HG03066 (cell line): ENCODE results near the gene SIAE.

Experiments
- ATAC-seq: cut with Tn5 transposase; IDR thresholded peaks from one replicate; pipeline ENCODE4 v1.9.1; 2021; ENCODE audit warnings: low read depth; ENCODE audit not compliant: unreplicated experiment

SIAE gene

DNA sequence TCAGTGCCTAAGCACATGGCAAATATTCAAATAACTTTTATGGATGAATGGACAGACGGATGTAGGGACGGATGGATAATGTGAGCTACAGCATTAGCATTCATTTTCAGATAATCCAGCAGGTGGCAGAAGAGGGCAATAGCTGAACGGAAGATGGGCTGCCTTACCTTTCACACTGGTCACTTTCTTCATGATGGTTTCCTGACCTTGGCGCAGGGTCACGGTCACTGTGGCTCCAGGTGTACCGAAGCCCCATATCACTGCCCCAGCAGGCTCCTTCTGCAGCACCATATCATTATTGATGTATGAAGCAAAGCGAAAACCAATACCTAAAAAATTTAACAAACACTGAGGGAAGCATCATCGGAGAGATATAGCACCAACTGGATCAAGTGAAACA lies 4.3 kb downstream of the SIAE start:
- peak; percentile 44 for ATAC-seq

DNA sequence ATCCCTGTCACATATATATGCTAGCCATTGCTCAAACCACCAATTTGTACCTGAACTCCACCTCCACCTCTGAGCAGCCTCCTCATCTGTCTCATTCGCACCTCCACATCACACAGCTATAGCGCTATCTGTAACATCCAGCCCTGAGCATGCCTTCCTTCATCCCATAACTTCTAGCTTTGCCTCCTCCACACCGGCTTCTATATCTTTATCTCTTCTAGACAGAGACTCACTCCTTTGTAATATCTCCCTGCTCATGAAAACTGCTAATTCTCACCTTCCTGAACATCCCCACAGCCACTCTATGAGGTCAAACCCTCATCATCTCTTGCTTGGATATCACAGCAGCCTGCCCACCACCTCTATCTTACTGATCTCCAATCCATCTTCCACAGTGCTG lies 5.9 kb downstream of the SIAE start:
- no peak for ATAC-seq

DNA sequence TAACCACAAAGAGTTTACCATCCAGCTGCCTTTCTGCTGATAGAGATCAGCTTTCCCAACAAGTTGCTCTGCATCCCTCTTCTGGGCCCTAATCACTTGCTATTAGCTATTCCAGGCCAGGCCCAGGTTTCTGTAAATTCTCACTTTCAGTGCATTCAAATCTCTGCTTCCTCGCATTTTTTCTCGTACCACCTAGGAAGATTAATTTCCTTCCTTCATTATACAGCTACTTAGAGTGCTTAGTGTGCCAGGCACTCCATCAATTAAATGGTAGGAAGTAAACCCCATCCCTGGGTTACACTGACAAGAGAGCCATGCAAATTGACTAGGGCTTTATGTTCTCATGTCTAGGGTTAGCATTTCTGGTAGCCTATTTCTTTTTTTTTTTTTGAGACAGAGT lies 9.7 kb downstream of the SIAE start:
- ATAC-seq = no peak

DNA sequence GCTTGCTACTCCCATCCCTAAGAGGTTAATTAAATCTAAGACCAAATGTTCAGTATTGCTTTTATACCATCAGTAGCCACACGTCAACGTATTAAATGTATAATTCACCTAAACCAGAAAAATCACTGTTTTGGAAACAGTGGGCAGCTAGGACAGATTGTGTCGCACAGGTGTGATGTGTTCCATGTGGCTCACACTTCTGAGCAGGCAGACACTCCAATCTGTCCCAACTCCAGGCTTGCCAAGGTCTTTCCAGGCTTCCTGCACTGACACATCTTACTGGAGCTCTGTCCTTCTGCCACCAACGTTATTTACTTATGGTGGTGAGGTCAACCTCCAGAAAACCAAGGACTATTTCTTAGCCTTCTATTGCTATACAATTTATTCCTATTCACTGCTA lies 11.4 kb downstream of the SIAE start:
- no peak for ATAC-seq

DNA sequence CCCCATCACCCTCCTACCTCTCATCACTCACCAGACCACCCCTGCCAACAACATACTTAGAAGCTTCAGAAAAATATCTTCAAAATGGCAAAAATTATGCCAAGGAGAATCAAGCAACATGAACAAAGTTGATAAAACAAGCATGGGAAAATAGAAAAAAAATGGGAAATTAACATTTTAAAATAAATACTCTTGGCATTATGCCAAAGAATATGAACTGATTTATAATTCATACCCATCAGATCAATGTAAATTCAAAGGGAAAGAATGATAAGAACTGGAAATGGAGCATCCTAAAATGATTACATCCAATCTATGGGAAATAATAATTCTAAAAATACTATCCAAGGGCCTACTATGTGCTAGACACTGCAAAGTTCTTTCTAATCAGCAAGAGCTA lies 12.0 kb downstream of the SIAE start:
- no peak for ATAC-seq

DNA sequence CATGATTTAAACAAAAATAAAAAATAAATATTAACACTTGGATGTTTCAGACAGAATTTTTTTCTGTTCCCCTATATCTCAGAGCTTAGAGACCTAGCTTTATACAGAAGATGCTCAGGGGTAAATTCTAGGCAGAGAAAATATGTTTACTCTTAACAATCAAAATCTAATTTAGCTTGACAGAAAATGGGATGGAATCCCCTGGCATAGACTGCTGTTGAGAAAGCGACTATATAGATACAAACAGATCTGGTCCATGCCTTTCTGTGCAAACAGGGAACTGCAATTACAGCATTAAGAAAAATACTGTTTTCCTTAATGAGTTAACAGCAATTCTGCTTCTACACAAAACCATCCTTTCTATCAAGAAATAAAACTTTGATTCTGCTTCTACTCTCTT lies 14.6 kb downstream of the SIAE start:
- ATAC-seq = no peak

DNA sequence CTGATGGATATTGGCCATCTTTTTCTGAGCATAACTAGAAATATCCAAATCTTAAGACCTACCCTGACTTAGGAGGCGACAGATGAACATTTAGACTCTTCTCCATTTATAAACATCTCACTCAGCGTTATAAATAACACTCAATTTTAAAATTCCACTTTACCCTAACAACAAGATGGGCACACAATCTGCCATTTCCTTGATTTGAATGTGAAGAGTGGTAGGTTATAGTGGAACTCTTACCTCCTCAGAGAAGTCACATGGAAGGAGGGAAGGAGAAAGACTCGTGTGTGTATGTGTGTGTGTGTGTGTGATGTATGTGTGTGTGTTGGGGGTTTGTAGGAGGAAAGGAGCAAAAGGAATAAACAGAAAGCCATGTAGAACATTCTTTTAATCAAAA lies 15.0 kb downstream of the SIAE start:
- no peak for ATAC-seq

DNA sequence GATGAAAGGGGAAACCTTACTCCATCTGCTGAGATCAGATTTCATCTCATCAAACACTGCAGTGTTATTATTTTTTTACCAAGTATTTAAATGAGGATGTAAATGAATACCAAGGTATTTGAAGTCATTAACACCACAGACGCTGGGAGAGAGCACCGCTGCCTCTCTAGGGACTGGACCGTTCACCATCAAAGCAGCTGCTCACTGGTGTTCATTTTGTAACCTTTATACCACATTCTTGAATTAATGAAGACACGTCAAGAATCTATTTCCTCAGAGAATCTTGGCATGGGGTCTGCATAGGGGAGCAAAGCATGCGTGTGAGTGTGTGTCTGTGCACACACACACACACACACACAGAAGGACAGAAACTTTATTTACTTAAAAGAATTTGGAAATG lies 15.6 kb downstream of the SIAE start:
- no peak for ATAC-seq

DNA sequence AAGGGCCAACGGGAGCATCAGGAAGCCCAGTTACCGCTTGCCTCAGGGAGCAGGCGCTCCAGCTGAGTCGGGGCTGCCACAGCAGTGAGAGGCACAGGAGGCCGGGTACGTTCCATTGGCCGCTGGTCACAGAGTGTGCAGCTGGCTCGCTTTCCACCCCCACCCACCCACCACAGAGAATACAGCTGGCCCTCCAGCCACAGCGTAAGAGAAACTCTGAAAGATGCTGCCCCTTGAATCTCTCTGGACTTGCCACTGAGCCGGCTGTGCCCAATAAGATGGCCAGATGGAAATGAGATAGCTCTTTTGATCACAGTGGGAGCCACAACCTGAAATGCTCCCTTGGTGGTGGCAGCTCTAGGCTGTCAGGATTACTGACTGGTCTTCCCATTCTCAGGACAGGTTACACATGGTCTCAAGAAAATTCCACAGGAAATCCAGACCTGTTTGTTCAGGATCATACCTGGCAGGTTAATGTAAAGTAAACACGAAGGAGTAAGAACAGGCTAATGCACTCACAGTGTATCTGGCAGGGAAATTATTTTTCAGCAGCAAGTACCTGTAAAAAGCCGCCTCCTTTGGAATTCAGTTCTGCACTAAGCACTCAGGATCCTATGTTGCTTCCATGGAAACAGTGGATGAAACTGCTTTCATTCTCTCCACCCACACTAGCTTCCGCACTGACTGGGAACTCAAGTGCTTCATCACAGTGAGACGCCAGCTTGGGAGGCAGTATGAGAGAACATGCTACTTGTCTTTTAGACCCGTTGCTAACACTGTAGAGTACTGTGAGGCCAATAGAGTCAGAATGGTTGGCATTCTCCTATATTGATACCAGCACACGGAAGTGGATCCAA lies 16.5 kb downstream of the SIAE start:
- ATAC-seq = no peak

DNA sequence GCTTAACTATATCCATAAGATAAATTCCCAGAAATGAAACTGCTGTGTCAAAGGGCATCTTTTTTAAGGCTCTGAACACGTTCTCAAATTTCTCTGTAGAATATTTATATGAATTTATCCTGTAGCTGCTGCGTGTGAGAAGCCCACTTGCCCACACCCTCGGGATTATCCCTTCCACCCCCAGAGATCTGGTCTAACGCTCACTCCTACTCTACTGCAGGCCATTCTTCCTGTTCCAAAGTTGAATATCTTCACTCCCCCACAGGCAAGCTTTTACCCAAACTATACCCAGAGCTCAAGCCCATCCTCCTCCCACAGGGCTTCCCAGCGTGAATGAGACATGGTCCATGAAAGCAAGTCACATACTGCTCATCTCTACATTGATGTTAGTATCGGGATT lies 24.9 kb downstream of the SIAE start:
- ATAC-seq = no peak

DNA sequence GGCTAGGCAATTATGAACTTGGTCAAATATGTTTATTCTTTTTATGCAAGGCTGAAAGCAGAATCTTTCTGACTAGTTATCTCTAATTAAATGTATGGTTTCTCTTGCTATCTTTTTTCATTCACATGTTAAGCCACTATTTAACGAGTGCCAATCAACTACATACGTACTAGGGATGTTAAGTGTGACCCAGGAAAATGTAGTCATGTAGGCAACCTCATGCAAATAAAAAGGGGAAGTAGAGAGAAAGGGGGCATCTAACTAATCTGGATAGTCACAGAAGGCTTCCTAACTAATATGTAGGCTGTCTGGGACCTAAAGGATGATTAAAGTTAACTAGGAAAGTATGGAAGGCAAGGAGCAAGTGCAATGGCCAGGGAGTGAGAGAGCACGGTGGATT lies 27.4 kb downstream of the SIAE start:
- ATAC-seq = no peak

DNA sequence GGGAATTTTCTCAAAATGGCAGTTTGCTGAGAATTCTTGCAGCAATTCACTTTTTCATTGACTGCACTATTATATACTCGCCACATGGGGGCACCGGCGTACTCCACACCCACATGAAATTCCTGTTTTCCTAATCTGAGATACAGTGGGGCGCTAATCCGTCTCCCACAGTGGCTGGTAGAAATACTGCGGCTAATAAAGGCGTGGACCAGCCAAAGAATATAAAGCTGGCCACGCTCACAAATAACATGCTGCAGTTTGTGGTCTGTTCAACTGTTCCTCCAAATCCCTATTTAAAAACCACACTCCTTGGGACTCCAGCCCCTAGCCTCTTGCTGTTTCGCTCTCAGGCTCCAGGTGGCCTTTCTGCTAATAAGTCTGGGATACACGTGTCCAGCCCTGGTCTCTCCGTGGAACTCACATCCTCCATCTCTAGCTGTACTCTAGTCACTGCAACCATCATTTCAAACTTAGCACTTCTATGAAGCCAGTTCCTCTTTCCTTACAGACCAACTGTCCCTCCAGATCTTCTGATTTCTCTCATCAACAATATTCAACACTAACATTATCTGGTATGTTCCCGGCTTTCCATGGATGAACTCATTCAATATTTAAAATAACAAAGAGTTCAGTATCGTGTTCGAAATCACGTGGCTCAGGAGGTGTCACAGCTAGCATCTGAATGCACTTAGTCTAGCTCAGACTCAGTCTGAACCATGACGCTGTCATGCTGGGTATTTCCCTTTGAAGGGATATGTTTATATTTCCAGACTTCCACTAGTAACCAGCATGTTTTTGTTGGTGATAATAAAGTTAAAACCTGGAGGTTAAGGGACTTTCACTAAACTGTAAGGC lies 28.9 kb downstream of the SIAE start:
- ATAC-seq = no peak

DNA sequence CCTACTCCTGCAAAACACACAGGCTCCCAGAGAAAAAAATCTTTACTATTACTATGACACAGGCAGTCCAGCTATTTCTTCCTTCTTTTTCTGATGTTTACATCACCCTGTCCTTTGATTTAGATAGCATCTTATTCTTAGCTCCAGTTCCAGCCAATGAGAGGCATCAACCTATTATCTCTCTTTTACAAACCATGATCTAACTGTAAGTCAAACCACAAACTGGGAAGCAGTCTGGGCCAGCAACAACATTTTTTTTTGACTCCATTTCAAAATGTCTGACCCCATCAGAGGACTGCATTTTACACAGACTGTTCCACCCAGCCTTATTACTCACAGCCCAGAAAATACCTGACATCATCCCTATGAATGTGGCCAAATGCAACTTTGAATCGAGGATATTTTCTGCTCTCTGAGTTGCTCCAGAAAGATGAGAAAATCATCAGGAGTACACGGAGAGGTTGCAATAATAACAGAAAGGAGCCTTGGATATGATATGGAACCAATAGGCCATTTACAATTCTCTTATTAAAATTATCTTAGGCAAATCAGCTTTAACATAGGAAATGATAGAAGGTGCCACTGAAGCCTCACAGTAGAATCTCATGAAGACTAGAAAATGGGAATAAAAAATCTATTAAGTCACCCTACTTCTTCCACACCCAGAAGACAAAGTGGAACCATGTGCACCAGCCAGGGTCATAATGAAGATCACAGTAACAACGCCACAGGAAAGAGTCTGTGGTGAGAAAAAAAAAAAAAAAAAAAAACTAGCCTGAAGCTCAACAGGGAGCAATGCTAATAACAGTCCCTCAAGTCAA lies 29.7 kb downstream of the SIAE start:
- ATAC-seq = no peak

DNA sequence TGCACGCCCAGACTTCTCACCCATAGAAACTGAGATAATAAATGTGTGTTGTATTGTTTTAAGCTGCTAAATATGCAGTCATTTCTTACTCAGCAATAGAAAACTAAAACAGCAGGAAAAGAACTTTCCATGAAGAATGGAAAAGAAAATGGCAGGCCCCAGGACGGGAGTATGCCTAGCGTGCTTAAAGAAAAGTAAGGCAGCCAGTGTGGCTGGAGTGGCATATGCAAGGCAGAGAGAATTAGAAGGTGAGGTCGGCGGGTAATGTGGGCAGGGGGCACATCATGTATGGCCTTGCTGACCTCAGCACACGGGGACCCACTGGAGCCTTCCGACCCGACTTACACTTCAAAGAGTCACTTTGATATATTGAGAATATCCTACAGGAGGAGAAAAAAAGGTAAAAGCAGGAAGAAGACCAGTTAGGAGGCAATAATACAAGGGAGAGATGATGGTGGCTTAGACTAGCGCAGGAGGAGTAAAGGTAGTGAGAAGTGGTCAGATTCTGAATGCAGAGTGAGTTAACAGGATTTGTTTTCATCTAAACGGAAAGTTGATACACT lies 30.4 kb downstream of the SIAE start:
- ATAC-seq = no peak

DNA sequence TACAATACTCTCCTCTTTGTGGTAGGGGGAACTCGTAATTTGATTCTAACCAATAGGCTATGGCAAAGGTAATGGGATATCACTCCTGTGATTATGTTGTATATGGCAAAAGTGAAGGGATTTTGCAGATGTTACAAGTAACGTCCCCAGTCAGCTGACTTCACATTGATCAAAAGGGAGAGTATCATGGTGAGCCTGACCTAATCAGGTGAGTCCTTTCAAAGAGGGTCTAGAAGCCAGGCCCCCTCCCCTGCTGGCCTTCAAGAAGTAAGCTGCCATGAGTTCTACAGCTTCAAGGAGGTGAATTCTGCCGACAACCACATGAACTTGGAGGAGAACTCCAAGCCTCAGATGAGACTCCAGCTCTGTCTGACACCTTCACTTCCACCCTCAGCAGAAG lies 30.9 kb downstream of the SIAE start:
- ATAC-seq = no peak

DNA sequence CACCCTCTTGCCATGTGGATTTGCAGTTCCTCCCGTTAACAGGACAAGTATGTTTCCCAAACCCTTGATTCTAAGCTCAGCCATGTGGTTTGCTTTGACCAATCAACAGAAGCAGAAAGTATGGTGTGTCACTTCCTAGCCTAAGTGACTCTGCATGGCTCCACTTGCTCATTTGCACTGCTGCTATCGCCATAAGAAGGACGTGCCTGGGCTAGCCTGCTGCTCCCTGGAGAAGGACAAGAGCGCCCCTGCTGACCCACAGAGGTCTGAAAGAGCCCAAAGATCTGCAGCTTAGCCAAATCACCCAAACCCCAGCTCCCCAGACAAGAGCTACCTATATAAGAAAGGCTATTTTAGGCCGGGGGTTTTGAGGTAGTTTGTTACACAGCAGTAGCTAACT lies 32.9 kb downstream of the SIAE start:
- ATAC-seq = no peak

DNA sequence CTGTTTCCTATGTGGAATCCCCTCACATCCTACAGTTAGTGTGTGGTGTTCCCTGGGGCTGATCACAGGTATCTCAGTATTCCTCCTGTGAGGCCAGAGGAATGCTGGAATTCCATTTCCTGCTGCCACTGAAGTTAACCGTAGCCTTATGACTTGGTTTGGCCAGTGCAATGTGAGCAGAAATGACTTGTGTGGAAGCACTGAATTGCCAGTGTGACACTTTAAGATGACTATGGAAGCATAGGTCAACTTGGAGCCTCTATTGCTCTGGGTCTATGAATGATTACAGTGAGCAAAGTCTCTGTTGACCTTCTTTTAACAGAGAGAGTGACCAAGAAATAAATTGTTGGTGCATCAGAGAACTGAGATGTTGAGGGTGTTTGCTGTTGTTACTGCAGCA lies 34.4 kb downstream of the SIAE start:
- no peak for ATAC-seq

DNA sequence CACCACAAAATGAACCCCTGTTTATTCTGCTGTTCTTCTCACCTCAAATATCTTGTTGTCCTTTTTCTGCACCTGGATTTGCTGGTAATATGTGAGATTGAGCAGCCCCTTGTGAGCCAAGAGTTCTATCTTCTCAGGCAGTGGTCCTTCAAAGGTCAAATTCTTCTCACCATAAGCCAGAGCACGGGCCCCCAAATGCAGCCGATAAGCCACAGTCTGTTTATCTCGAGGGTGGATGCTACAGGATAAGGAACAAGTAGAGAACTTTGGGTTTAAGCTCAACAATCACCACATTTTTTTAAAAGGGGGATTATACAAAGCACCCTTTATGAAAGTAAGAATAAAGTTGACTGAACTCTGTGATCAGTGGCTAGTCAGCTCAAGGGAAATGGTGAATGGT lies 35.0 kb downstream of the SIAE start:
- no peak for ATAC-seq

DNA sequence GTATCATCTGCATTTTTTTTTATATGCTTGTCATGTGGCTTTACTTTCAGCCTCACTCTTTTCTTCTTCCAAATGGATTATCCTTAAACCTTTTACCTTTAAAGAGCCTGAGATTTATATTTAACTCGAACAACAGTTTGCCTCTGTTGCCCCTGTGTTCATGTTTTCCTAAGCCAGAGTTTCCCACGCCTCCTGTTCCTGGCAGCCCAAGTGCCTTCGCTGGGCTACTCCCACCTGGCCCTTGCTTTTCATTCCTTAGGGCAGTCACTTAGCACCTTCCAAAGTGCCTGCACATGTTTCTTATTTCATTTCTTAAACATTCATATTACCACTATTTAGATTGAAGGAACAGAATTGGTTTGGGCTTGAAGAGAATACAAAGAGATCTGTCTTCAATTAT lies 37.6 kb downstream of the SIAE start:
- no peak for ATAC-seq

DNA sequence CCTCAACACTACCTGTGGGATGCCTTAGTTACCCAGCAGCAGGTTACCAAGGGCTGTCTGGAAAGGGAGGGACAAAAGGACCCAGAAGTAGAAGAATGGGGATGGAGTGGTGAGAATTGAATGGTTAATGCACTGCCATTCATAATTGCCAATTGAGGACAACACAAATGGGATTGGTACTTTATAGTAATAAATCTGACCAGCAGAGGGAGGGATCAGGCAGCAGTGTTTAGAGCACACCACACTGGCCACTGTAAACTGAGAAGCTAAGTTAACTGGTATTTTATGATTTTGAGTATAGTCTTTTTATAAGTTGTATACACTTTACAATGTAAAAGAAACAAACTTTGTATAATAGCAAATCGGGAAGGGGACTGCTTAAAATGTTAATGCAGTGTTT lies 40.2 kb downstream of the SIAE start:
- no peak for ATAC-seq

DNA sequence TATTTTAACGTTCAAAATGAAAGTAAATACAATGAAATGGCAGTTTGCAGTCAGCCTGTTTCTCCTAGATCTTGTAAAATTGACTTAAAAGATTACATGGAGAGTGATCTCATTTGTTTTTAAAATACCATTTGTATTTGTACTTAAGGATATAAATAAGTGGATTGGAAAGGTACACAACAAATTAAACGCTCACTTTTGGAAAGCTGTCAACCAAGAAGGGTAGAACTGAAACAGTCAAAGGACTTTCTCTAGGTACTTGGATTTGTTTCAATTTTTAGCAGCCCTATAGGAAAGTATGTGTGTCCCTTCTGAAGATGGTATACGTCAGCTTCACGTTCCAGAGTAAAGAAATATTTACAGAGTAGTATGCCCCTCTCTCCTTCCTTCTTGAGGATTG lies 43.6 kb downstream of the SIAE start:
- ATAC-seq = no peak
